Measurements from ENCODE around the gene PATL1. TPM values are rescaled to one million over a fixed set of nuclear protein-coding genes. Genes with fewer than 3 reads are reported as not detected.

PATL1 gene
- total and polyA plus RNA-seq, 2 of the 8 experiments (the other 6 are each of a cell fraction or from before 2014, with no cell fraction given): 30.4 to 33.4 TPM

DNA sequence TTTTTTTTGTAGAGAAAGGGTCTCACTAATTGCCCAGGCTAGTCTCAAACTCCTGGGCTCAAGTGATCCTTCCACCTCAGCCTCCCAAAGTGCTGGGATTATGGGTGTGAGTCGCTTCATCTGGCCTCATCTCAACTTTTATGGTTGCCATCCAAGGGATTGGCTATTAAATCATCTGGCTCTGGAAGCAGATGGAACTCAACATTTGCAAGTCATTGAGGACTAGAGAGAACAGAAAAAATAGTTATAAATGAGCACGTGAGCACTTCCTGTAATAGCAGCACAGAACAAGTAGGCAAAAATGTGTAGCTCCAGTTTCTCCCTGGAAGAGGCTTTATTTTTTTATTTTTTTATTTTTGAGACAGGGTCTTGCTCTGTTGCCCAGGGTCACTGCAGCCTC, 22.3 kb upstream of the PATL1 start:
- Histone ChIP-seq H4K8ac (ENCODE audit: extremely low read depth, insufficient read depth, low read length) (no peak overlapping the region), H3K56ac (replicated peaks; ENCODE audit: insufficient read length, low read depth, low read length) (no peak overlapping the region), H4K91ac (replicated peaks; ENCODE audit: insufficient read length, low read length) (no peak overlapping the region), H4K5ac (ENCODE audit: insufficient read length, low read depth, low read length) (no peak overlapping the region), H3K4me1 (replicated peaks in 1 of 4; ENCODE audit: control insufficient read depth in 3 of 4, insufficient read depth in 4 of 4, low read length in 3 of 4) (no peaks in the 10 kb centered on the region), H4K20me1 (replicated peaks in 1 of 2; ENCODE audit: control insufficient read depth in 1 of 2, insufficient read depth in 2 of 2, low read length in 2 of 2) (no peaks in the 10 kb centered on the region), H2BK120ac (replicated peaks; ENCODE audit: low read depth, low read length) (no peak overlapping the region), H3K9ac (replicated peaks in 1 of 4; ENCODE audit: extremely low read depth in 1 of 4, low read depth in 3 of 4, low read length in 3 of 4) (no peak overlapping the region), H2BK12ac (ENCODE audit: low read depth, low read length) (no peak overlapping the region), H3K23me2 (ENCODE audit: low read depth, low read length) (no peaks in the 10 kb centered on the region; the same call in 1 of the 2 replicates), H3K27me3 (replicated peaks in 1 of 4; ENCODE audit: control insufficient read depth in 3 of 4, extremely low read depth in 1 of 4, insufficient read depth in 3 of 4, low read length in 3 of 4) (no peaks in the 10 kb centered on the region), H2BK15ac (ENCODE audit: low read length) (no peak overlapping the region), H3K36me3 (ENCODE audit: control insufficient read depth in 2 of 4, insufficient read depth in 4 of 4, low read length in 3 of 4) (no peaks in the 10 kb centered on the region), H3K4me2 (ENCODE audit: insufficient read depth in 1 of 2, low read depth in 2 of 2, low read length in 2 of 2) (no peak overlapping the region), H3K4me3 (ENCODE audit: extremely low read depth in 1 of 4, insufficient read depth in 2 of 4, low read depth in 3 of 4, low read length in 4 of 4) (no peak overlapping the region), H3K23ac (ENCODE audit: insufficient read length) (no peak overlapping the region), H3K27ac (ENCODE audit: low read depth, low read length) (no peak overlapping the region), H2BK5ac (ENCODE audit: low read depth, low read length) (no peak overlapping the region), H2AK5ac (ENCODE audit: low read depth, low read length) (no peak overlapping the region), H3K18ac (ENCODE audit: extremely low read depth, low read length) (no peak overlapping the region), H2BK20ac (ENCODE audit: low read length) (no peak overlapping the region), H3K4ac (replicated peaks; ENCODE audit: insufficient read length, low read depth, low read length) (no peak overlapping the region), H3K79me1 (ENCODE audit: low read depth, low read length) (no peaks in the 10 kb centered on the region), H2AFZ (ENCODE audit: low read length) (no peak overlapping the region), H3K14ac (ENCODE audit: insufficient read length) (no peak overlapping the region), H3K79me2 (ENCODE audit: control insufficient read depth in 1 of 2, insufficient read depth in 2 of 2, low read length in 2 of 2) (no peaks in the 10 kb centered on the region), H3K9me3 (ENCODE audit: insufficient read depth in 2 of 2, low read depth in 1 of 2, low read length in 1 of 2) (peaks cover 0 to 4% of the 10 kb centered on the region in 2 experiments; a peak in 1 of 4 replicates)
- ChIA-PET CTCF (ENCODE audit: partially characterized antibody) (interaction anchor here (1.9 kb wide), 1 partner anchor 11 kb away, joined by 11 read pairs; no protein-coding TSS in a partner anchor), POLR2A (ENCODE audit: partially characterized antibody) (no interaction called here)
- TF ChIP-seq RXRA (IDR thresholded peaks at IDR 0.05; ENCODE audit: insufficient read depth, low read depth, low read length) (no peak), GTF2F1 (IDR thresholded peaks at IDR 0.05; ENCODE audit: borderline replicate concordance, low read depth, low read length) (no peak), JUN (IDR thresholded peaks at IDR 0.05; ENCODE audit: low read depth, low read length) (no peak), RNF2 (IDR thresholded peaks at IDR 0.05; ENCODE audit: borderline replicate concordance, low read depth, low read length, missing control alignments, poor library complexity, severe bottlenecking) (no peak)
- TF ChIP-seq, protein P1, sequence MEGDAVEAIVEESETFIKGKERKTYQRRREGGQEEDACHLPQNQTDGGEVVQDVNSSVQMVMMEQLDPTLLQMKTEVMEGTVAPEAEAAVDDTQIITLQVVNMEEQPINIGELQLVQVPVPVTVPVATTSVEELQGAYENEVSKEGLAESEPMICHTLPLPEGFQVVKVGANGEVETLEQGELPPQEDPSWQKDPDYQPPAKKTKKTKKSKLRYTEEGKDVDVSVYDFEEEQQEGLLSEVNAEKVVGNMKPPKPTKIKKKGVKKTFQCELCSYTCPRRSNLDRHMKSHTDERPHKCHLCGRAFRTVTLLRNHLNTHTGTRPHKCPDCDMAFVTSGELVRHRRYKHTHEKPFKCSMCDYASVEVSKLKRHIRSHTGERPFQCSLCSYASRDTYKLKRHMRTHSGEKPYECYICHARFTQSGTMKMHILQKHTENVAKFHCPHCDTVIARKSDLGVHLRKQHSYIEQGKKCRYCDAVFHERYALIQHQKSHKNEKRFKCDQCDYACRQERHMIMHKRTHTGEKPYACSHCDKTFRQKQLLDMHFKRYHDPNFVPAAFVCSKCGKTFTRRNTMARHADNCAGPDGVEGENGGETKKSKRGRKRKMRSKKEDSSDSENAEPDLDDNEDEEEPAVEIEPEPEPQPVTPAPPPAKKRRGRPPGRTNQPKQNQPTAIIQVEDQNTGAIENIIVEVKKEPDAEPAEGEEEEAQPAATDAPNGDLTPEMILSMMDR (IDR thresholded peaks at IDR 0.05; ENCODE audit: control extremely low read depth in 1 of 3, insufficient read depth in 1 of 3, low read depth in 1 of 3, low read length in 3 of 3): no peak
- WGBS, 2 experiments (ENCODE audit: extremely low coverage in 1 of 2, insufficient coverage in 1 of 2, insufficient read length in 1 of 2, insufficient replicate concordance in 2 of 2, low coverage in 1 of 2, low lambda C conversion rate in 2 of 2, missing lambda C conversion rate in 1 of 2): 84% methylated on average over 2 of the region's 2 CpGs; no CpG with 5 or more reads in 1 of the 2 experiments
- no peak for FAIRE-seq
- no peak for DNase-seq (ENCODE audit: low read depth in 1 of 2, low spot score in 2 of 2)

Measured in H1 (cell line).